Immature natural killer cell (primary cell): ENCODE data around the gene SIX5. TPM values are rescaled to one million over a fixed set of nuclear protein-coding genes. Genes with fewer than 3 reads are reported as not detected.

Experiments
- DNase-seq, 3 donors: peaks; one replicate each; pipeline ENCODE4 v3.0.0; 2022; ENCODE audit warnings: mixed read lengths in 1 of 3
- H3K27ac Mint-ChIP-seq, 6 donors: one replicate each; pipeline ENCODE4 v1.8.0; 2020; ENCODE audit warnings: mixed read lengths in 6 of 6, mild to moderate bottlenecking in 5 of 6, inconsistent platforms in 4 of 6, moderate library complexity in 3 of 6
- H3K27me3 Mint-ChIP-seq, 3 donors: one replicate each; pipeline ENCODE4 v1.8.0; 2020 to 2021; ENCODE audit warnings: low read depth in 3 of 3, mild to moderate bottlenecking in 3 of 3, mixed read lengths in 3 of 3, moderate library complexity in 3 of 3, inconsistent platforms in 1 of 3
- H3K36me3 Mint-ChIP-seq, 3 donors: one replicate each; pipeline ENCODE4 v1.8.0; 2020; ENCODE audit warnings: mixed read lengths in 3 of 3, inconsistent platforms in 2 of 3, mild to moderate bottlenecking in 2 of 3
- H3K4me1 Mint-ChIP-seq, 2 donors: one replicate each; pipeline ENCODE4 v1.8.0; 2020; ENCODE audit warnings: inconsistent platforms in 2 of 2, mild to moderate bottlenecking in 2 of 2, mixed read lengths in 2 of 2, moderate library complexity in 1 of 2
- H3K4me3 Mint-ChIP-seq, 5 donors: one replicate each; pipeline ENCODE4 v1.8.0; 2020; ENCODE audit warnings: mild to moderate bottlenecking in 5 of 5, mixed read lengths in 5 of 5, inconsistent platforms in 3 of 5, moderate library complexity in 3 of 5
- H3K9me3 Mint-ChIP-seq, 6 donors: one replicate each; pipeline ENCODE4 v1.8.0; 2020; ENCODE audit warnings: mild to moderate bottlenecking in 6 of 6, mixed read lengths in 6 of 6, inconsistent platforms in 4 of 6, moderate library complexity in 3 of 6
- polyA plus RNA-seq, 3 donors: library from polyadenylated mRNA; unstranded; fragments of 300-500 nt; fragmentation: Illumina TruSeq; gene quantifications; one replicate each; pipeline ENCODE4 v1.2.3, GENCODE V29; 2021

SIX5 gene
- under 1 TPM in 2 of 3 donors, not detected in 1; 0.10 to 0.35 TPM for polyA plus RNA-seq

DNA sequence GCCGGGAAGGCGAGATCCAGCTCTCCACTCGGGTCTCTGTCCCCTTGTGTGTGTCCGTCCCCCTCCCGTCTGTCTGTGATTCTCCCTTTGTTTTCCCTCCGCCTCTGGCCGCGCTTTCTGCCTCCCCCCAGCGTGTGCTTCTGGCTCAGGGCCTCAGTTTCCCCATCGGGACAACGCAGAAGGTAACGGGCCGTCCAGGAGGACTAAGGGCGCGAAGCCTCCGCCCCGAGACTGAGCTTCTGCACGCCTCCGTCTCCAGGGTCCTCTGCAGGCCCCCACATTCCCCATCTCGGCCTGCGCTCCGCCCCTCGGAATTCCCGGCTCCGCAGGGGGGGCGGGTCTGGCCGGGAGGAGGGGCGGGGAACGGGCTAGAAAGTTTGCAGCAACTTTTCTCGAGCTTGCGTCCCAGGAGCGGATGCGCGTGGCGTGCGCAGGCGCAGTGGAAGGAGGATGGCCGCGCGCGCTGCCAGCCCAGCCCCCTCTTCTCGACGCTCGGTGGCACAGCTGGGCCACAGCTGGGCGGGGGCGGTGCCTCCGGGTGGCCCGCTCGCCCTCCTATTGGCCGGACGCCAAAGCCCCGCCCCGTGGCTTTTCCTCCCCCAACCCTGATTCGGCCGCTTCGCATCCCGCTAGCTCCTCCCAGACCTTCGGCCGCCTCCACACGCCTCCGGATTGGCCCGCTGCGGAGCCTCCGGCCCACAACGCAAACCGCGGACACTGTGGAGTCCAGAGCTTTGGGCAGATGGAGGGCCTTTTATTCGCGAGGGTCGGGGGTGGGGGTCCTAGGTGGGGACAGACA is at the start of gene SIX5:
Gene SIX5 (minus strand): TSS at position 269 of the 799 bp plus-strand sequence. CDS start 408 bp downstream, outside the sequence.
- Mint-ChIP-seq H3K27ac (peak within 1 kb of the TSS; percentile 86 to 92 (median 88)), H3K9me3 (no peaks in the 10 kb centered on the region), H3K4me1 (peaks cover 9 to 14% of the 10 kb centered on the region in 2 donors), H3K4me3 (peak within 1 kb of the TSS; percentile 86 to 91 (median 88)), H3K27me3 (peaks cover 4 to 15% (median 12%) of the 10 kb centered on the region in 3 donors), H3K36me3 (no peaks in the 10 kb centered on the region)
- peak; percentile 96 to 98 (median 97) for DNase-seq

DNA sequence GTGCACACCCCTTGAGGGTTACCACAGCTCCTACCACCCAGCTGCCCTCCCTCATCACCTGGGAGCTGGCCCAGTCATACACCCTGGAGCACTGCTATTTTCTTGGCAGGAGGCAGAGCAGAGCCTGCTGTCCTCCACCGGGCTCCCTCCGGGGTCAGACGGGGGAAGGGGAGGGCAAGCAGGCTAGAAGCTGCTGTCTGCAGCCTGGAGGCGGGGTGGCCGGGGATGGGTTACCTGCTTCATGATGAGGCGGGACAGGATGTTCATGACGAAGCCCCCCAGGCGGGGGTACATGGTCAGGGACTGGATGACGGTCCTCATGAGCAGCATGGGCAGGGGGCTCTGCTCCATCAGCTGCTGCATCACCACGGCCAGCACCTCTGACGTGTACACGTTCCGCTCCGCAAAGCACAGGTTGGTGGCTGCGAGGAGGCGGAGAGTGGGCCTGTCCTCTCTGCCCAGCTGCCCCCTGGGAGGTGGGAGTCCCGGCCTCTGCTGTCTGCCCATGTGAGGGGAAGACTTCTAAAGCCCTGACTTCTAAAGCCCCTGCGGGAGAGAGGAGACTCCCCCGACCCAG is 48.8 kb upstream of the SIX5 start:
- Mint-ChIP-seq H3K27ac (no peak overlapping the region), H3K27me3 (peaks cover 4 to 13% (median 9%) of the 10 kb centered on the region in 3 donors), H3K4me1 (peaks cover 6 to 7% of the 10 kb centered on the region in 2 donors), H3K36me3 (peaks cover 0 to 3% (median 0%) of the 10 kb centered on the region in 3 donors), H3K4me3 (no peak overlapping the region), H3K9me3 (no peaks in the 10 kb centered on the region)
- DNase-seq, result no peak

DNA sequence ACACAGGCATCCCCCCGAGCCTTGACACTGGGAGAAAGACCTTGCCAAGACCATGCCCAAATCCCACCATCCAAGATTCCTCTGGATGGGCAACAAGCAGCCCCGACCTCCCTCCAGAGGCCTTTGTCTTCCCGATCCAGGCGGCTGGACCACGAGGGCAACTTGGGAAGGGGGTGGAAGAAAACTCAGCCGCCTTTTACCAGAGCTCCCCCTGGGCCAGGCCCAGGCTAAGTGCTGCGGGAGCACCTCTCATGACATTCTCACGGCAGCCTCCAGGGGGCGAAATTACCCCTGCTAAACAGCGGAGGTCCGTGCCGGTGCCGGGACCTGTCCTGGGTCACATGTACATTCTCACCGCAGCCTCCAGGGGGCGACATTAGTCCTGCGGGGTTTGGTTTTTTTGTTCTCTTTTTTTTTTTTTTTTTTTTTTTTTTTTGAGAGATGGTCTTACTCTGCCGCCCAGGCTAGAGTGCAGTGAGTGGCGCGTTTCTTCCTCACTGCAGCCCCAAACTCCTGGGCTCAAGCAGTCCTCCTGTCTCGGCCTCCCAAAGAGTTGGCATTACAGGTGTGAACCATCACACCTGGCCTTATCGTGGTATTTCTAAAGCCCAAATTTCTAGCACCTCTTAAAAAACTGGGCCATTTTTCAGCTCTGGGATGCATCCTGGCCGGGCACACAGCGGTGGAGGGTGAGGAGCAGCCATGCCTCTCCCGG is 48.1 kb upstream of the SIX5 start:
- peak overlapping the region in 3 of 6 donors; percentile 45 to 87 (median 71) for H3K27ac Mint-ChIP-seq
- H3K4me3 Mint-ChIP-seq, result peak overlapping the region; percentile 33 to 58 (median 46)

DNA sequence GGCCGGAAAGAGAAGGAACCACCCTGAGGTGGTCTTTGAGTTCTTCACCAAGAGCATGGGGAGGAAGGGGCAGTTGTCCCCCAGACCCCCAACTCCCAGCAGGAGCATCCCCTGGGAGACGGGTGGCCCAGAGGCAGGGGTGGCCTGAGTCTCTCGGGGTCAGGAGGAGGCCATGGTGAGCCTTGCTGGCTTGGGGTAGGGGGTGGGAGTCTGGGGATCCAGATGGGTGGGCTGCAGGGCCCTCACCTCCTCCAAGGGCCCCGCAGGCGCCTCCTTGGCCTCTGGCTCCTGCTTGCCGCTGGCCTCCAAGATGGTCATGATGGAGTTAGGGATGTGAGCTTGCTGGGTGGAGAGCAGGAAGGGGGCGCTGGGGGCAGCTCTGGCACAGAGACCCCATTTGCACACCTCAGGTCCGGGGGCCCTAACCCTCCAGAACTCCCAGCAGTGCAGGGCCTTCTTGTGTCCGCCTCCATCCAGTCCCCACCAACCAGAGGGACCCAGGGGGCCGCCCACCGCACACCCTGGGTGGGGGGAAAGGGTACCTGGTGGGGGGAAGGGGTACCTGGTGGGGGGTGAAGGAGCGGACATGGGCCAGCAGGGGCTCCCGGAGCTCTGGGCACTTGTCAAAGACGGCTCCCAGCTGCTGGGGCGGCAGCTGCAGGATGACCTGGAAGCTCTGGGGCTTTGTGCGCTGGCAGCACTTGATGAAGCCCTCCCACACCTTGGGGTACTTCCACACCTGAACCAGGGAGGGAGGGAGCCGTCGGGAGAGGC is 47.4 kb upstream of the SIX5 start:
- Mint-ChIP-seq H3K4me1 (peaks cover 6 to 7% of the 10 kb centered on the region in 2 donors), H3K27ac (no peak overlapping the region), H3K36me3 (peaks cover 0 to 3% (median 0%) of the 10 kb centered on the region in 3 donors), H3K27me3 (peaks cover 4 to 14% (median 13%) of the 10 kb centered on the region in 3 donors), H3K9me3 (no peaks in the 10 kb centered on the region), H3K4me3 (no peak overlapping the region)
- DNase-seq, result no peak

More for the DNA sequence above, 48.1 kb upstream of the SIX5 start:
- Mint-ChIP-seq H3K27me3 (peaks cover 4 to 13% (median 12%) of the 10 kb centered on the region in 3 donors), H3K9me3 (no peaks in the 10 kb centered on the region), H3K4me1 (peaks cover 6 to 7% of the 10 kb centered on the region in 2 donors), H3K36me3 (peaks cover 0 to 3% (median 0%) of the 10 kb centered on the region in 3 donors)
- peak; percentile 92 to 95 (median 94) for DNase-seq

DNA sequence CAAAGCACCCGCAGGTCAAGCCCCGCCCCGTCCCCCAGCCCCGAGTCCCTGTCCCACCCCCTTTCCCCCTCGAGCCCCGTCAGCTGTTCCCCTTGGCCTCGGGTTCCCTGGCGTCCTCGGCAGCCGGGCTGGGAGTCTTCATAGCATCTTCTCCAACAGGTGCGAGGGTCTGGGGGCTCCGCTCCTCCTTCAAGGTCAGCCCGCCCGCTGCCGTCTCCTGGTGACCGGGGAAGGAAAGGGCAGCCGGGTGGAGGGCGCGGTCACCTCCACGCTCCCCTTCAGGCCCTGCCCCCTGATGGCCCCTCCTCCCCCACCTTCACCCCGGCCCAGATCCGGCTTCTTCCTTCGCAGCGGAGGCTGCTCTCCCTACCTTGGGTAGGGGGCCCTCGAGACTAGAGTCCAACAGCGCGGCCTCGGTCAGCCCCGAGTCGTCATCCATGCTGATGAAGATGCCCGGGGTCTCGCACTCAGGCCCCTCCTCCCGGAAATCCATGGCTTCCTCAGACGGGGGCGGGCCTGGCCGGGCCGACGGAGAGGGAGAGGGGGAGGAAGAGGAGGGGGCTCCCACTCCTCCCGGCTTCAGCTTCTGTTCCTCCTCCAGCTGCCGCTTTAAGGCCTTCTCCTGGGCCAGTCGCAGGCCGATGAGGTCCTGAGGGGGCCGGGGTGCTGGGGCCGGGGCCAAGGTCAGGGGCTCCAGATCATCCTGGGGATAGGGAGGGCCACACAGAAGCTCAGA is 46.6 kb upstream of the SIX5 start:
- Mint-ChIP-seq H3K4me3 (peak overlapping the region; percentile 57 to 78 (median 66)), H3K4me1 (peaks cover 6 to 7% of the 10 kb centered on the region in 2 donors), H3K27me3 (peaks cover 4 to 13% (median 13%) of the 10 kb centered on the region in 3 donors), H3K36me3 (peaks cover 0 to 3% (median 0%) of the 10 kb centered on the region in 3 donors), H3K9me3 (no peaks in the 10 kb centered on the region), H3K27ac (no peak overlapping the region)
- DNase-seq, result no peak

DNA sequence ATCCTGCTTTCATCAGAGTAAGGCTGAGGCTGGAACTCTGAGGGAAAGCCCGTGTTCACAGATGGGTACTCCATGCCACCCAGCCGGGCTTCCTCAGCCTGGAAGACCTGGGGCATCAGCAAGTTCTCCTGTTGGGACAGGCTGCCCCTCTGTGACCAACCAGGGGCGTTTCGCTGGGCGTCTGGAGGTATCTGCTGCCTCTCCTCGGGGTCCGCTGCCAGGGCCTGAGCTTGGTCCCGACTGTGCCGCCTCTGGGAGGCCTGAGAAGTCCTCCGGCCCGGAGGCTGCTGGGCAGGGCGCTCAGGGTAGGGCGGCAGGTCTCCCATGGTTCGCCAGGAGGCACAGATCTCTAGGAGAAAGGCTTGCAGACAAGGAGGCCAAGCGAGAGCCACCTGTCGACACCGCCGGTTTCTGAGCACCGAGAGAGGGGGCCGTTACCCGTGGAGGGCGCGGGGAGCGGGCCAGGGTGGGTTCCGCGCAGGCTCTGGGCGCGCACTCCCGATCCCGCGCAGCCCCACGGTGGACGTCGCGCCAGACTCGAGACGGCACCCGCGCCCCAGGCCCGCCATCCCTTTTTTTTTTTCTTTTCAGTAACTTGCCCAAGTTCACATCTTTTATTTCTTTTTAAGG is 45.9 kb upstream of the SIX5 start, which contains the start of gene RSPH6A:
Gene RSPH6A (minus strand): TSS at position 458 of the 630 bp plus-strand sequence. CDS start 132 bp downstream, at position 326.
- peaks cover 6 to 7% of the 10 kb centered on the region in 2 donors for H3K4me1 Mint-ChIP-seq

DNA sequence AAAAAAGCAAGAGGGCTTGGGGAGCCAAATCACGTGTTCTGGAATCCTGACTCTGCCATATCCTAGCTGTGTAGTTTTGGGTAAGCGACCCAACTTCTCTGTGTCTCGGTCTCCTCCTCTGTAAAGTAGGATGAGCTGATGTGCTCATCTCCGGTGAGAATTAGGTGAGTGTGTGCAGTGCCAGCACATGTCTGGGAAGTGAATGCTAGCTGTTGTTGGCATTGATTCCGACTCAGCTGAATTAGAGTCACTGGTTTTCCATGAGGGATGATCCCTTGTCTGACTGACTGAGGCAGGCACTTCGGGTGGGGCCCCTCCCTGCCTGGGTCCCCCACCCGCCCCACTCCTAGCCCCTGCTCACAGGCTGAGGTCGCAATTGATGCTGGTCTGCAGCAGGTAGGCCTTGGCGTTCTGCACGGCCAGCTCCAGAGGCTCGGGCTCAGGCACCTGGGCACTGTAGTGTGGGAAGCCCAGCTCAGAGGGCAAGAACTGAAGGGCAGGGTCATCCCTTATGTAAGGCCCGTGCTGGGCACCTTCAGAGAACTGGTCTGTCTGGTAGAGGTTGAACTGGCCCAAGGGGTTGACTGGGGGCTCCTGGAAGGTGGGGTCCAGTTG is 45.2 kb upstream of the SIX5 start:
- Mint-ChIP-seq H3K27me3 (peaks cover 4 to 14% (median 13%) of the 10 kb centered on the region in 3 donors), H3K4me3 (peak overlapping the region in 1 of 5 donors; percentile 40), H3K9me3 (no peaks in the 10 kb centered on the region), H3K27ac (no peak overlapping the region), H3K4me1 (peaks cover 6 to 7% of the 10 kb centered on the region in 2 donors), H3K36me3 (no peaks in the 10 kb centered on the region)
- DNase-seq, result no peak

More for the DNA sequence above, 45.9 kb upstream of the SIX5 start, which contains the start of gene RSPH6A:
- DNase-seq, result no peak
- no peaks in the 10 kb centered on the region for H3K36me3 Mint-ChIP-seq
- H3K27ac Mint-ChIP-seq, result no peak within 1 kb of the TSS
- H3K4me3 Mint-ChIP-seq, result peak within 1 kb of the TSS; percentile 57 to 78 (median 66)
- H3K9me3 Mint-ChIP-seq, result no peaks in the 10 kb centered on the region
- peaks cover 4 to 15% (median 13%) of the 10 kb centered on the region in 3 donors for H3K27me3 Mint-ChIP-seq

DNA sequence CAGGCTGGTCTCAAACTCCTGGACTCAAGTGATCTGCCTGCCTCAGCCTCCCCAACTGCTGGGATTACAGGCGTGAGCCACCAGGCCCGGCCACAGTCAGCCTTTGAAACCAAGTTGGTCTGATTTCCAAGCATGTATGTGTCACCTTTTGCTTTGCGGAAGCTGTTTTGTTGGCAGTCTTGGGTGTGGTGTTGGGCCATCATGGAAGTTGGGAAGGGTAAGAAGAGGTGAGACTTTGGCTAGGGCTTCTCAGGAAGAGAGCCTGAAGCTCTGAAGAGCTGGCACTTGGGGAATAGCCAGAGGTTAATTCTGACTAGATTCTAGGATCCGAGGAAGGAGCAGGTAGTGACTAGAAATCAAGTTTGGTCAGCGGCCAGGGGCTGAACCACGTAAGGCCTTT is 43.2 kb upstream of the SIX5 start:
- DNase-seq, result no peak
- no peak overlapping the region for H3K27ac Mint-ChIP-seq
- H3K4me1 Mint-ChIP-seq, result peaks cover 5 to 6% of the 10 kb centered on the region in 2 donors
- H3K36me3 Mint-ChIP-seq, result no peaks in the 10 kb centered on the region
- H3K27me3 Mint-ChIP-seq, result peaks cover 3 to 12% (median 10%) of the 10 kb centered on the region in 3 donors
- H3K9me3 Mint-ChIP-seq, result no peaks in the 10 kb centered on the region
- no peak overlapping the region for H3K4me3 Mint-ChIP-seq

DNA sequence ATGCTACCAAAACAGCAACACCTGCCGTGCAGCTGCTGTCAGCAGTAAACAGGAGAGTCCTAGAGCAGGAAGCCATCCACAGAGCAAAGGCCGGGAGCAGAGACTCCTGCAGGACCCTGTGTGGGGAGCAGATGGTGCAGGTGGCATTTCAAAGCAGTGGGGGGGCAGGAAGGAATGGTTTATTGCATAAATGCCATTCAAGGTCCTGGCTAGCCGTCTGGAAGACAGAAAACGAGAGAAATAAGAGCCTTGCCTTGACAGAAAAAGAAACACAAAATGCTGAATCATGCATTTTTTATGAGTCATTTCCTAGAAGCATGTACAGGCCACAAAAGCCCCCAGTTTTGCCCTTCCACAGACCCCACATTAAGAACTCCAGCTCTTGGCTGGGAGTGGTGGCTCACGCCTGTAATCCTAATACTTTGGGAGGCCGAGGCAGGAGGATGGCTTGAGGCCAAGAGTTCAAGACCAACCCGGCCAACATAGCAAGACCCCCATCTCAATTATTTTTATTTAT is 40.6 kb upstream of the SIX5 start:
- Mint-ChIP-seq H3K9me3 (no peaks in the 10 kb centered on the region), H3K27ac (no peak overlapping the region), H3K4me1 (no peaks in the 10 kb centered on the region), H3K4me3 (no peak overlapping the region), H3K36me3 (no peaks in the 10 kb centered on the region), H3K27me3 (peaks cover 0 to 7% (median 7%) of the 10 kb centered on the region in 3 donors)
- no peak for DNase-seq

DNA sequence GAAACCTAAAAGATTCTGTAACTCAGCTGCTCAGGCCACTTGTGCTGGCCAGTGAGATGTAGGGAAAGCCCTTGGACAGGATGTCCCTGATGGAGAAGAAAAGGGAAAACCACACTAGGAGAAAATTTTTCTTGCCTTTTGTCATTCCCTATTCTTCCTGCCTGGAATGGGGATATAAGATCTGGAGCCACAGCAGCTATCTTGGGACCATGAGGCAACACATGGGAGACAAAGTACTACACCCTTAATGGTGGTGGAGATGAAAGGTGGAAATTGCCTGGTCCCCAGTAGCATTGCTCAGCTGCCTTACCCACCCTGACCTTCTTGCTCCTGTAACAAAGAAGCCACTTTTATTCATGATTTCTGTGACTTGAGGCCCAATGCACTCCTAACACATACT is 36.7 kb upstream of the SIX5 start:
- H3K4me1 Mint-ChIP-seq, result no peaks in the 10 kb centered on the region
- H3K27me3 Mint-ChIP-seq, result peaks cover 3 to 7% (median 6%) of the 10 kb centered on the region in 3 donors
- H3K36me3 Mint-ChIP-seq, result no peaks in the 10 kb centered on the region
- no peak for DNase-seq
- H3K9me3 Mint-ChIP-seq, result no peaks in the 10 kb centered on the region
- H3K4me3 Mint-ChIP-seq, result no peak overlapping the region
- no peak overlapping the region for H3K27ac Mint-ChIP-seq

DNA sequence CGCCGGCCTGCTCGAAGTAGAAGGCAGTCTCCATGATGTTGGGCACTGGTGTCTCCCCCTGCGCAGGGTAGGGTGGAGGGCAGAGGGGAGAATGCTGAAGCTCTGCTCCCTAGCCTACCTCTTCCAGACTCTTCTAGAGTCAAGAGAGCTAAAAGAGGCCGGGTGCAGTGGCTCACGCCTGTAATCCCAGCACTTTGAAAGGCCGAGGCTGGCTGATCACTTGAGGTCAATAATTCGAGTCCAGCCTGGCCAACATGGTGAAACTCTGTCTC is 35.8 kb upstream of the SIX5 start:
- H3K27ac Mint-ChIP-seq, result no peak overlapping the region
- no peaks in the 10 kb centered on the region for H3K4me1 Mint-ChIP-seq
- H3K9me3 Mint-ChIP-seq, result no peaks in the 10 kb centered on the region
- no peak for DNase-seq
- no peak overlapping the region for H3K4me3 Mint-ChIP-seq
- H3K36me3 Mint-ChIP-seq, result no peaks in the 10 kb centered on the region
- peaks cover 3 to 10% (median 4%) of the 10 kb centered on the region in 3 donors for H3K27me3 Mint-ChIP-seq
